GM21381 (cell line): ENCODE measurements around the gene ARL6IP6.

Experiments
- ATAC-seq: cut with Tn5 transposase; IDR thresholded peaks from one replicate; pipeline ENCODE4 v1.9.1; 2021; ENCODE audit warnings: mild to moderate bottlenecking, moderate library complexity; ENCODE audit not compliant: unreplicated experiment

ARL6IP6 gene

GRCh38 chr2:152792974-152793373 lies 74.6 kb downstream of the ARL6IP6 start:
- no peak for ATAC-seq

GRCh38 chr2:152796941-152797340 lies 78.5 kb downstream of the ARL6IP6 start:
- no peak for ATAC-seq

GRCh38 chr2:152804687-152805408 lies 86.4 kb downstream of the ARL6IP6 start:
- ATAC-seq, result no peak

- no peak for ATAC-seq
Observed at GRCh38 chr2:152811916-152812315, 93.5 kb downstream of the ARL6IP6 start.
